Measurements from ENCODE around the gene NAP1L2. TPM values are rescaled to one million over a fixed set of nuclear protein-coding genes. Genes with fewer than 3 reads are reported as not detected.
A peak's percentile ranks its signal among the peaks of the same experiment; 100 is the strongest.

Gene NAP1L2, protein sequence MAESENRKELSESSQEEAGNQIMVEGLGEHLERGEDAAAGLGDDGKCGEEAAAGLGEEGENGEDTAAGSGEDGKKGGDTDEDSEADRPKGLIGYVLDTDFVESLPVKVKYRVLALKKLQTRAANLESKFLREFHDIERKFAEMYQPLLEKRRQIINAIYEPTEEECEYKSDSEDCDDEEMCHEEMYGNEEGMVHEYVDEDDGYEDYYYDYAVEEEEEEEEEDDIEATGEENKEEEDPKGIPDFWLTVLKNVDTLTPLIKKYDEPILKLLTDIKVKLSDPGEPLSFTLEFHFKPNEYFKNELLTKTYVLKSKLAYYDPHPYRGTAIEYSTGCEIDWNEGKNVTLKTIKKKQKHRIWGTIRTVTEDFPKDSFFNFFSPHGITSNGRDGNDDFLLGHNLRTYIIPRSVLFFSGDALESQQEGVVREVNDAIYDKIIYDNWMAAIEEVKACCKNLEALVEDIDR
- total RNA-seq, result 7.2 and 7.3 TPM in 2 replicates
- long read RNA-seq, transcript NAP1L2-201 (1 exons, 2,550 nt), result major isoform, 7 of 7 reads
- long read RNA-seq, partial matches to known transcripts, result 0 of 7 reads
- long read RNA-seq, other reads (novel, unspliced or antisense), result 0 of 7 reads

GRCh38 chrX:73214426-73215094 is at the start of gene NAP1L2:
NAP1L2 (minus strand) TSS chrX:73214851; CDS start chrX:73214492, 359 bp downstream.
- peak within 1 kb of the TSS; percentile 92 for H3K4me3 Mint-ChIP-seq
- H3K4me1 Mint-ChIP-seq, result peaks cover 21% of the 10 kb centered on the region
- H3K9me3 Mint-ChIP-seq, result peaks cover 4% of the 10 kb centered on the region
- H3K36me3 Mint-ChIP-seq (ENCODE audit: low read depth), result no peaks in the 10 kb centered on the region
- peaks cover 23% of the 10 kb centered on the region for H3K27me3 Mint-ChIP-seq (ENCODE audit: low read depth)
- peak; percentile 25 for DNase-seq (ENCODE audit: low read depth, low spot score)
- H3K27ac Mint-ChIP-seq (ENCODE audit: unreplicated experiment), result peak within 1 kb of the TSS; percentile 93
- no peak for TF ChIP-seq CTCF (conservative IDR thresholded peaks at IDR 0.05)

GRCh38 chrX:73262991-73263390 is 48.3 kb upstream of the NAP1L2 start:
- H3K36me3 Mint-ChIP-seq (ENCODE audit: low read depth), result no peaks in the 10 kb centered on the region
- TF ChIP-seq CTCF (conservative IDR thresholded peaks at IDR 0.05), result peak; percentile 47
- H3K4me1 Mint-ChIP-seq, result no peaks in the 10 kb centered on the region
- no peaks in the 10 kb centered on the region for H3K27me3 Mint-ChIP-seq (ENCODE audit: low read depth)
- DNase-seq (ENCODE audit: low read depth, low spot score), result no peak
- H3K4me3 Mint-ChIP-seq, result no peak overlapping the region
- peaks cover 5% of the 10 kb centered on the region for H3K9me3 Mint-ChIP-seq
- H3K27ac Mint-ChIP-seq (ENCODE audit: unreplicated experiment), result no peak overlapping the region

- no peak overlapping the region for H3K4me3 Mint-ChIP-seq
- H3K9me3 Mint-ChIP-seq, result peaks cover 6% of the 10 kb centered on the region
- H3K27me3 Mint-ChIP-seq (ENCODE audit: low read depth), result no peaks in the 10 kb centered on the region
- H3K27ac Mint-ChIP-seq (ENCODE audit: unreplicated experiment), result no peak overlapping the region
- no peaks in the 10 kb centered on the region for H3K4me1 Mint-ChIP-seq
- no peak for TF ChIP-seq CTCF (conservative IDR thresholded peaks at IDR 0.05)
- DNase-seq (ENCODE audit: low read depth, low spot score), result no peak
- H3K36me3 Mint-ChIP-seq (ENCODE audit: low read depth), result no peaks in the 10 kb centered on the region
These were observed 24.6 kb upstream of the NAP1L2 start for GRCh38 chrX:73239242-73239641.

- DNase-seq (ENCODE audit: low read depth, low spot score), result no peak
- Mint-ChIP-seq H3K9me3 (peaks cover 8% of the 10 kb centered on the region), H3K27me3 (ENCODE audit: low read depth) (peaks cover 23% of the 10 kb centered on the region), H3K4me1 (peaks cover 20% of the 10 kb centered on the region), H3K27ac (ENCODE audit: unreplicated experiment) (no peak overlapping the region), H3K4me3 (no peak overlapping the region), H3K36me3 (ENCODE audit: low read depth) (no peaks in the 10 kb centered on the region)
- TF ChIP-seq CTCF (conservative IDR thresholded peaks at IDR 0.05), result no peak
These were observed 3.0 kb upstream of the NAP1L2 start for GRCh38 chrX:73217621-73218020.

DNA sequence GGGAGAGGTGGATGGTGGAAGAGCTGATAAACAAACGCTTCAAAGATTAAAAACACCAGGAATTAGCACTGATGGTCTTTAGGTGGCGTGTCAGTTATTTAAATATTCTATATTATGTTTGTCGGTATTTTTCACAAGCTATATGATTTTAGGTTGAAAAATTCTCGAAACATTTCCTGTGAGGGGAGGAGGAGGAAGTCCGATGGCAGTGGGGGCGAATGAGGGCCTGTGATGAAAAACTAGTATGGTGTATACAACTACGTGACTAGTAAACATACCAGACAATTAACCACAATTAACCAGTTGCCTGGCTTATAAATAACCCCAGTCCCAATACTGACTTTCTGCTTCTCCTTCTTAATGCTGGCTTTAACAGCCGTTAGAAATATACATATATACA is 595 bp upstream of the NAP1L2 start:
- peaks cover 4% of the 10 kb centered on the region for H3K9me3 Mint-ChIP-seq
- H3K27ac Mint-ChIP-seq (ENCODE audit: unreplicated experiment), result no peak overlapping the region
- H3K27me3 Mint-ChIP-seq (ENCODE audit: low read depth), result peaks cover 23% of the 10 kb centered on the region
- H3K4me1 Mint-ChIP-seq, result peaks cover 21% of the 10 kb centered on the region
- no peak for TF ChIP-seq CTCF (conservative IDR thresholded peaks at IDR 0.05)
- H3K36me3 Mint-ChIP-seq (ENCODE audit: low read depth), result no peaks in the 10 kb centered on the region
- DNase-seq (ENCODE audit: low read depth, low spot score), result no peak
- H3K4me3 Mint-ChIP-seq, result peak overlapping the region; percentile 92
